GM18507 (cell line): Measurements from ENCODE around the gene LRRC45.

Experiments used
- DNase-seq: peaks from one replicate; pipeline ENCODE4 v3.0.0; 2011; ENCODE audit warnings: low read depth; ENCODE audit not compliant: insufficient read length; ENCODE audit errors: extremely low spot score
- FAIRE-seq: peaks from 2 replicates; lab custom pipeline; 2011; peaks lifted over from hg19 to GRCh38; lab: Jason Lieb, UNC

LRRC45 gene

DNA sequence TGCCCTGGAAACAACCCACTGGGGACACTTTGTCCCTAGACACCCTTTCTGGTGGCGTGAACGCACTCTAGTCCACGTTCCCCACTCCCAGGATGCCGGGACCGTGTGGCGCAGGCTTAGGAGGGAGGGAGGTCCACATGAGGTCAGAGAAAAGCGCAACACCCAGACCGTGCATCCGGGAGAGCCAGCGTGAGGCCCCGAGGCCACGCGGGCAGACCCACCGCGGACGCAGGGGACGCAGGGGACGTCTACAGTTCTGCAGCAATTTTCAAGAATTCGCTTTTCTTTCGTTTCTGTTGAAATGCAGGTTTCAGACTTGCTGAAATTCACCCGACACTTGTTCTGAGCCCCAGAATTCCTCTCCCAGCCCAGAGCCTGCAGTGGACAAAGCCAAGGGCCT, 23.8 kb downstream of the LRRC45 start:
- FAIRE-seq = no peak
- DNase-seq = no peak

DNA sequence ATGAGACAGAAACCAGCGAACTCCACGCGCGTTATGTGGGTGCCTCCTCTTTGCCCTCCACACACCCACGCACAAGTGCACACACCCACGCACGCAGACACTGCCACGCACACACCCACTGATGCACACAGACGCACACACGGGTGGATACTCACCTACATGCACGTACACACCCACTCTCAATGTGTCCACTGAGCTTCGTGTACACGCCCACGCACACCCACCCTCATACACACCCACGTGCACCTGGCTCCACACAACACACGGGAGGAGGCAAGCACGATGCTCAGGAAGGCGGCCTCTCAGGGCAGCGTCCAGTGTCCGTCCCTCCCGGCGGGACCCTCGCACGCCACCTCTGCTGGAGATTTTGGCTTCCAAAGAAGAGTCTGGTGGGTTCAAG, 24.3 kb downstream of the LRRC45 start:
- no peak for DNase-seq
- FAIRE-seq = no peak

DNA sequence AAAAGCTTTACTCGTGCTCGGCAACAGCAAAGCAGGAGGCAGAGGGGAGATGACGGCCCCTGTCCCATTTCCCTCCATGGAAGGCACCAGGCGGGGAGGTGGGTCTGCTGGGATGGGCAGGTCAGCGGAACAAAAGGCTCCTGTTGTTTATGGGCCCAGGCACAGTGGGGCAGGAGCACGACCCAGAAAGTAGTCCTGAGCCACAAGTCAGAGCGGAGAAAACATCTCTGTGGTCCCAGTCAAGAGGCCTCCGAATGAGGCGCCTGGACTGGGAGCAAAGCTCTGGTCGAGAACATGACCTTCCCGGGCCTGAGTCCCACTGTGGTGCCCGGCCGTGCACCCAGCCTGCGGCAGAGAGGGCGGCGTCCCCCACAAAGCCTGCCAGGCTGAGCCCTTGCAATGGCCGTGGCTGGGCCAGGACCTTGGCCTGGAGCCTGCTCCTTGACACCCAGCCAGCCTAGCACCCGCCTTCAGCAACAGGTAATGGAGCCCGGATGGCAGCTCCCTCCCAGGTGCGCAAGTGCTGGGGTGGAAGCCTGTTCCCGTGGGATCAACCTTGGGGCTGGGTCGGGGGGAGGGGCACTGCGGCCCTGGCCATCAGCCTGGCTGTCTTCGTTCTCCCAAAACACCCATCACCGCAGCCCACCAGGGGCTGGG, 24.9 kb downstream of the LRRC45 start:
- no peak for FAIRE-seq
- DNase-seq = no peak

DNA sequence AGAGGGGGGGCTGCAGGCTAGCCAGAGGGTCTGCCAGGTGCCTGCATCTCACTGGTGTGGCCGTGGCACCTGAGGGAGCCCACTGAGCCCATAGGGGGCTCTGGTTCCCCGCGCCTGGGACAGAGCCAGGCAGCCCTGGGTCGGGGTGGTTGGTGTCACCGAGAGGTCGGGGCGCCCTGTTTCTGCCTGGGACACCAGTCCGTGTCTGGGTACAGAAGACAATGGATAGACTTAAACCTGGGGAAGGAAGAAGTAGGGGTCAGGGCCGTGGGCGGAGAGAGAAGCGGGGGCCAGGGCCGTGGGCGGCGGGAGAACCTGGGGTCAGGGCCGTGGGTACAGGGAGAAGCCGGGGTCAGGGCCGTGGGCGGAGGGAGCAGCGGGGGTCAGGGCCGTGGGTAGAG, 25.5 kb downstream of the LRRC45 start:
- no peak for FAIRE-seq
- no peak for DNase-seq

DNA sequence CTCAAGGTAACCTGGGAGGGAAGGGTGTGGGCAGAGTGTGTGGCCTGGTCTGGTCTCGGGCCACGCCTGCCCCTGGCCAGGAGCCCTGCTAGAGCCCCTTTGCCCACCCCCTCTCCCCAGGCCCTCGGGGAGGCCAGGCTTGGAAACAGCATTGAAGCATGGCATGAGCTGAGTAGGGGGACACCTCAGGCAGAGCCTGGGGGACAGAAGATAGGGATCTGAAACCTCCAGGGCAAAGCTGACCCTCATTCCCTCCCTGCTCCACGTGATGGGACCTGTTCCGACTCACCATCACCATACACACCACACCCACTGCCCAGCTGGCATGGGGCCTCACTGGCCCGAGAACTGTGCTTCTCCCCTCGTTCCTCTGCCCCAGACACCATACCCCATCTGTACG, 26.0 kb downstream of the LRRC45 start:
- DNase-seq (no peak), FAIRE-seq (no peak)

DNA sequence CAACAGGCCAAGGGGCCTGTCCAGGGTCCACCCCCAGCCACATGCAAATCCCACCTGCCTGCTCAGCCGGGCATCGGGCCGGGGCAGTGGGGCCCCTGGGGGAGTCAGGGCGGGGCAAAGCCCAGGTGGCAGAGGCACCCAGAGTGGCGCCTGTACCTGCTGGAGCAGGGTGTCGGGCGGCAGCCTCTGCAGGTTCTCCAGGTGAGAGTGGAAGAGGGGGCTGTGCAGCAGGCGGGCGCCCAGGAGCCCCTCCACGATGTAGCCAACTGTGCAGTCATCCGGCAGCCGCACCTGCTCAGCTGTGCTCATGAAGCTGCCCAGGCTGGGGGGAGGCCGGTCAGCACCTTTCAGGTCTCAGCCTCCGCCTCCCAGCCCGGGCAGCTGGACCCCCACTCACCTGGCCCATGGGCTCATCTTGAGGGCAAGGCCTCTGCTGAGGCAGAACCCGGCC, 26.4 kb downstream of the LRRC45 start:
- no peak for FAIRE-seq
- DNase-seq = no peak

DNA sequence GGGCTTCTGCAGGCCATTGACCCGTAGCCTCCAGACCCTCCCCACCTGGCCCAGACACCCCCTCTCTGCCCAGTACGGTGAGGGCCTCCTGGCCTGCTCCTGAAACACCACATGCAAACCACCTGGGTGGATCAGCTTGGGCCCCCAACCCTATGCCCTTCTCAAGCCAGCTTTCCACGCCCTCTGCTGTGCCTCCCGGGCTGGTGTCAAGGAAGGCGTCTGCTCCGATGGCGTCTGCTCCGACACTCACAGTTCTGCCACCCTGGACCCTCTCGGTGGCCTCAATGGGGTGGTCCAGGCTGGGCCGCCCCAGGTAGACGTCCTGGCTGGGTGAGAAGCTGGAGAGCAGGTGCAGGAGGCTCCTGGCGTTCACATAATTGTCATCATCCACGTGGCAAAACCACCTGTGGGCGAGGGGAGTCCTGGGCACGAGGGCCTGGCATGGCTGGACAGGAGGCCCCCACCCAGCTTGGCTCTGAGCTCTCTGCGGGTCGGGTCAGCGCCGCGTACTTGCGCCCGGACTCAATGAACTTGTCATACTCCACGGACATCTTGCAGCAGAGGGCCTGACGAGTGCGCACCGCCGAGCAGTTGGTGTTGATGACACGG, 27.2 kb downstream of the LRRC45 start:
- DNase-seq (no peak), FAIRE-seq (no peak)

DNA sequence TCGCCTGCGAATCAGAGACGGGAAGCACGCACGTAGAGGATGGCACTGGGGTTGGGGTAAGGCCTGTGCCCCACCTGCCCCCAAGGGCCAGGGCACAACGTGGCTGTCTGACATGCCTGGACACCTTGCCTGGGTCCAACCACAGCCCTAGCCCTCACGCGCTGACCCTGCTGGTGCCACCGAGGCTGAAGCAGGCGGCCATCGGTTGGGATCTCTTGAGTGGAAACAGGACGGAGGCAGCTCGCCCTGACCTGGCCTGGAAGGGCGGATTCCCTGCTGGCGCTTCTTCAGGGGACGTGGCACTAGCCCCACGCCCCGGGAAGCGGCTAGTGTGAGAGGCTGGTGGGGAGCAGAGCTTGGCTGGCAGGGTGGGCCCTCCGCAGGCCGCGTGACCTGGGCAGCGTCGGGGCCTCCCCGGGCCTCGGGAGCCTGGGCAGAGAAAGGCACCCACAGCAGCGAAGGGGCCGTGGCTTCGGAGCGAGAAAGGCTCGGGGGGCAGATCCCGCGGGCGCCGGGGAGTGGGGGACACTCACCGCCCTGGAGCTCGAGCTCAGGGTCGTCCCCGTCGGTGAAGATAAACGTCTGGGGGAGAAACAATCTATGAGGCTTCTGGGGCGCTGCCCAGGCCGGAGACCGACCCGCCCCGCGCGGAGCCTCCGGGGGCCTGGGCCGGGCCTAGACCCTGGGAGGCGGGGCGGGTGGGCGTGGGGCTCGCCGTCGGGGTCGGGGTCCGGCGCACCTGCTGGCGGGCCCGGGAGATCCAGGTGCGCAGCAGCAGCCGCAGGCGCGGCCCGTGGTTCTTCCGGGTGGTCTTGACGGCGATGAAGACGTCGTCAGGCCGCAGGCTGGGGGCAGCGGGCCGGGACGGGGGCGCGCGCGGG, 27.9 kb downstream of the LRRC45 start:
- no peak for DNase-seq
- no peak for FAIRE-seq

DNA sequence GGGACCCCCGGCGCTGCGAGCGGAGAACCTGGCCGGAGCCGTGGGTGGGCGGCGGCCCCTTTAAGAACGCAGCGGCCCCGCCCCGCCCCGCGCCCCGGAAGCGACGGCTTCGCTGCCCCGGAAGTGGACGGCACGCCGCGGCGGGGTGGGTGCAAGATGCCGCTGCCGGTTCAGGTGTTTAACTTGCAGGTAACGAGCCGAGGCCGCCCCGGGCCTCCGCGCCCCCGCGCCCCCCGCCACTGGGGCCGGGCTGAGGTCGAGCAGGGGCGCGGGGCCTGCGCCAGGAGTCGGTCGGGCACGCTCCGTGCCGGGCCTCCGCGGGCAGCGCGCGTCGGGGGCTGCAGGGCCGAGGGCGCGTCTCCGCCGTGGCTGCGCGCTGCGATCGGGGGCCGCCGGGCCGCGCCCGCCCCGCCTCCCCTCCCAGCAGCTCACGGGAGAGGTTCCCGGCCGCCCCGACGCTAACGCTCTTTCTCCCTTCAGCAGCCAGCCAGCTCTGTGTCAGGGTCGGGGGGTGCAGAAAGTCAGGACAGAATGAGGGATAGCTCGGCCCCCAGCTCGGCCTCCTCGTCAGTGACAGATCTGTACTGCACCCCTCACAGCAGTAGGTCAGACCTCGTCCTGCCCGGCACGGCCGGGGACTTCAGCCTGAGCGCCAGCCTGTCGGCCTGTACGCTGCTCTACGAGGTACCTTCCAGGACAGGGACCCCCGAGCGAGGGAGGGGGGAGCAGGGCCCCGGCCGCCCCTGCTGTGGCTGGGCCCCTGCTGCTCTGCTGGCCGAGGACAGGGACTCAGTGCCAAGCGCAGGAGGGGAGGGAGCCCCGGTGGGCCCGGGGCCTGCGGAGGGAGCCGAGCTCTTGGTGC, 28.9 kb downstream of the LRRC45 start, which contains the start of the genes GPS1 and RFNG:
GPS1 (plus strand) TSS at position 123 of the 862 bp plus-strand sequence; CDS start at position 157, 34 bp downstream.
RFNG (minus strand) TSS at position 36 of the 862 bp plus-strand sequence. CDS start 45 bp downstream, outside the sequence.
- DNase-seq (peak; percentile 87), FAIRE-seq (peak; percentile 59)

DNA sequence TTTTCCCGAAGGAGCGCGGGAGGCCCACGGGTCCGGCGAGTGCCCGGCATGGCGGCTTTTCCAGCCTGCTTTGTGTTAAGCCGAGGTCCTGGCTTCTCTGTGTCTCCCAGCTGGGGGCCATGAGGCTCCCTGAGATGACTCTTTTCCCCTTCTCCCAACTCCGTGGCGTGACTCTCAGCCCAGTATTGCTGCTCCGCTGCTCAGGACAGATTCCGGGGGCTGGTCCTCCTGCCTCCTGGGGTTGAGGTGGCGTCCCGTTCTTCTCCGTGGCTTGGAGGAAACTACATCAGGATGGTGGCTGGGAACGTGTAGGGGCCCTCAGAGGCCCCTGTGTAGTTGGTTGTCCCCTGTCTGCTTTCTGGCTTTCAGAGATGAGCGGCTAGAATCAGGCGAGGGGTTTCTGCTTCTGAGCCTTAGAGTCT, 29.5 kb downstream of the LRRC45 start:
- no peak for FAIRE-seq
- DNase-seq = no peak

DNA sequence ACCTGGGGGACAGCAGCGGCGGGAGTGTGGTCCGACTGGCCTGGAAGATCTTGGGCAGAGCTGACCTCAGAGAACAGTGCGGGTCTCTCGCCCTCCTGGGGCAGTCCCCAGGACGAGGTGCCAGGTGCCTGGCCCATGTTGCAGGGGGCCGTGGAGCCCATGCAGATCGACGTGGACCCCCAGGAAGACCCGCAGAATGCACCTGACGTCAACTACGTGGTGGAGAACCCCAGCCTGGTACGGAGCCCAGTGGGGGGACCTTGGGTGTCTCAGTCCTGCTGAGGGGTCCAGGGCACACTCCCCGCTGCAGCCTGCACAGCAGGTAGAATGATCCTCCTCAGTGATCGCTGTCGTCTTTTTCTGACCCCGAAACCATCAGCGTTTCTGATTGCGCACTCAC, 30.0 kb downstream of the LRRC45 start:
- DNase-seq (no peak), FAIRE-seq (no peak)

DNA sequence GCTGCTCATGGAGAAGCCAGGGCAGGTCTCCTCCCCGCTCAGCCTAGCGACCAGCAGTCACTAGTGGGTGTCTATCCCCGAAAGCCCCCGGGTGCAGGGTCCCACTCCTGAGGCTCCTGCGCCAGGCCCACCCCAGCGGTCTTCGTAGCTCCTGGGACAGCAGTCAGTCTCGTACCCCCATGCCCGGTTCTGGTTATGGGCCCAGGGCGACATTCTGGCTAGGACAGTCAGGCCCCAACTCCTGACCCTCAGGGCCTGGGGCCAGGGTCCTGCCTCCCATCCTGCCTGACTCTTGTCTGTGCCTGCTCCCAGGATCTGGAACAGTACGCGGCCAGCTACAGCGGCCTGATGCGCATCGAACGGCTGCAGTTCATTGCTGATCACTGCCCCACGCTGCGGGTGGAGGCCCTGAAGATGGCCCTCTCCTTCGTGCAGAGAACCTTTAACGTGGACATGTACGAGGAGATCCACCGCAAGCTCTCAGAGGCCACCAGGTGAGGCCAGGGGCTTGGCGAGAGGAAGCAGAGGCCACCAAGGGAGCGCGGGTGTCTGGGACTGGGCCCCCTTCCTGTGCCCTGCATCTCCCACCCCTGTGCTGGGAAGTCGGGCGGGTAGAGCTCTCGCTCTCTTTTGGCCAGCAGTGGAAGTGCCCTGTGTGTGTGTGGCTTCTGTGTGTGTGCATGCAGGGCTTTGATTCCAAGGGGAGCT, 30.6 kb downstream of the LRRC45 start:
- FAIRE-seq (no peak), DNase-seq (no peak)

DNA sequence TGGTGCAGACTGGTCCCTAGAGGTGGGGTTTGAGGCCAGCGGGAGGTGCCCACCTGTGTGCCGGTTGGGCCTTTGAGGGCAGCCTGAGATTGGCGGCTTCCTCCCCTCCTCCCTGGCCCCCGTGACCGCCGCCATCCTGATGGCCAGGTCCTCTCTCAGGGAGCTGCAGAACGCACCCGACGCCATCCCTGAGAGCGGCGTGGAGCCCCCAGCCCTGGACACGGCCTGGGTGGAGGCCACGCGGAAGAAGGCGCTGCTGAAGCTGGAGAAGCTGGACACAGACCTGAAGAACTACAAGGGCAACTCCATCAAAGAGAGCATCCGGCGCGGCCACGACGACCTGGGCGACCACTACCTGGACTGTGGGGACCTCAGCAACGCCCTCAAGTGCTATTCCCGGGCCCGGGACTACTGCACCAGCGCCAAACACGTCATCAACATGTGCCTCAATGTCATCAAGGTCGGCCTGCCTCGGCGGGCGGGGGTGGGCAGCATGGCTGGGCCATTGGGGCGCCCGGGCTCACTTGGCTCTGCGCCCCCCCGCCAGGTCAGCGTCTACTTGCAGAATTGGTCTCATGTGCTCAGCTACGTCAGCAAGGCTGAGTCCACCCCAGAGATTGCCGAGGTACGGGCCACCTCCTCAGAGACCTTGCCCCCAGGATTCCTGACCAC, 31.4 kb downstream of the LRRC45 start:
- DNase-seq (no peak), FAIRE-seq (no peak)

DNA sequence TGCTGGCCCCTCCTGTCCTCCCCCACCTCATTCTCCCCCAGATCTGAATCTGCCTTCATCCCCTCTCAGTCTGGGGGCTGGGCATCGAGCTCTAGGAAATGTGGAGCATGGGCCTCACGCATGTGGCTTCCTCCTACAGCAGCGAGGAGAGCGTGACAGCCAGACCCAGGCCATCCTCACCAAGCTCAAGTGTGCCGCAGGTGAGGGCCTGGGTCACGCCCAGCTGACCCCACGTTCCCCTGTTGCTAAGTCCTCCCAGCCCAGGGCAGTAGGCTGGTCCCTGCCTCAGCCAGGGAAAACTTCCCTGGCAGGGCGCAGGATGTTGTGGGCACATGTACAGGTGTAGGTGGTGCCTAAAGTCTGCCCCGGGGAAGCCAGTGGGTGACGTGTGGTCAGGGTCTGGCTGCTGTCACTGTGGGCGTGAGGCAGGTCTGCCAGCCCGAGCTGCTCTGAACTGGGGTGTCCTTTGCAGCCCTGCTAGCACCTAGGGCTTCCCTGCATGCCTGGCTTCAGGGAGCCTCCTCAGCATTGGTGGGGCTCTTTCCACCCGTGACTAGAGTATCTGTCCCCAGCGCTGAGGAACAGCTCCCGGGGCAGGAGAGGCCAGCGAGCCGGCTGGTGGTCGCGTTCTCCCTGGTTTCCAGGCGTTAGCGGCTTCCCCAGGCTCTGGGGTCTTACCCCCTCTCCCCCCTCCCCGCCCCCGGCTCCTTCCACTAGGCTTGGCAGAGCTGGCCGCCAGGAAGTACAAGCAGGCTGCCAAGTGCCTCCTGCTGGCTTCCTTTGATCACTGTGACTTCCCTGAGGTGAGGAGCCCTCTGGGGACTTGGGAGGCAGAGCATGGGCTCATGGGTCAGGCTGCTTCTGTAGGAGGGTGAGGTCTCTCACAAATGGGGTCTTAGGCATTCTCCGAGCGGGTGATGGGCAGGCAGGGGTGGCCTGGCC, 32.2 kb downstream of the LRRC45 start:
- DNase-seq (no peak), FAIRE-seq (no peak)

DNA sequence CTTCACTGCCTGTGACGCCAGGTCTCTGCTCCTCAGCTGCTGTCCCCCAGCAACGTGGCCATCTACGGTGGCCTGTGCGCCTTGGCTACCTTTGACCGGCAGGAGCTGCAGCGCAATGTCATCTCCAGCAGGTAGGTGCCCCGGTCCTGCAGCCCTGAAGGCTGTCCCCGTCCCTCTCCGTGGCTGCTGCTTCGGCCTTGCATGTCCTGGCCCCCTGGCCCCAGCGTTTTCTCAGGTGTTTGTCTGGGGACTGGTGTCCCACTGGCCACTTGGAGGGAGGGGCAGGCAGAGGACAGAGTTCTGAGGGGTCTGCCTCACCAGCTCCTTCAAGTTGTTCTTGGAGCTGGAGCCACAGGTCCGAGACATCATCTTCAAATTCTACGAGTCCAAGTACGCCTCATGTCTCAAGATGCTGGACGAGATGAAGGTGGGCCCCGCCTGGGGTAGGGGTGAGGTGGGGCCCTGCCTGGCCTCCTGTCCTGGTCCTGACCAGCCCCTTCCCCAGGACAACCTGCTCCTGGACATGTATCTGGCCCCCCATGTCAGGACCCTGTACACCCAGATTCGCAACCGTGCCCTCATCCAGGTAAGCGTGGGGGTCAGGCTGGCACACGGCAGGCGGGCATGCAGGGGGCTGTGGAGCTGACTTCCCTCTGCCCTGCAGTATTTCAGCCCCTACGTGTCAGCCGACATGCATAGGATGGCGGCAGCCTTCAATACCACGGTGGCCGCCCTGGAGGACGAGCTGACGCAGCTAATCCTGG, 33.0 kb downstream of the LRRC45 start:
- DNase-seq = no peak
- FAIRE-seq = no peak

DNA sequence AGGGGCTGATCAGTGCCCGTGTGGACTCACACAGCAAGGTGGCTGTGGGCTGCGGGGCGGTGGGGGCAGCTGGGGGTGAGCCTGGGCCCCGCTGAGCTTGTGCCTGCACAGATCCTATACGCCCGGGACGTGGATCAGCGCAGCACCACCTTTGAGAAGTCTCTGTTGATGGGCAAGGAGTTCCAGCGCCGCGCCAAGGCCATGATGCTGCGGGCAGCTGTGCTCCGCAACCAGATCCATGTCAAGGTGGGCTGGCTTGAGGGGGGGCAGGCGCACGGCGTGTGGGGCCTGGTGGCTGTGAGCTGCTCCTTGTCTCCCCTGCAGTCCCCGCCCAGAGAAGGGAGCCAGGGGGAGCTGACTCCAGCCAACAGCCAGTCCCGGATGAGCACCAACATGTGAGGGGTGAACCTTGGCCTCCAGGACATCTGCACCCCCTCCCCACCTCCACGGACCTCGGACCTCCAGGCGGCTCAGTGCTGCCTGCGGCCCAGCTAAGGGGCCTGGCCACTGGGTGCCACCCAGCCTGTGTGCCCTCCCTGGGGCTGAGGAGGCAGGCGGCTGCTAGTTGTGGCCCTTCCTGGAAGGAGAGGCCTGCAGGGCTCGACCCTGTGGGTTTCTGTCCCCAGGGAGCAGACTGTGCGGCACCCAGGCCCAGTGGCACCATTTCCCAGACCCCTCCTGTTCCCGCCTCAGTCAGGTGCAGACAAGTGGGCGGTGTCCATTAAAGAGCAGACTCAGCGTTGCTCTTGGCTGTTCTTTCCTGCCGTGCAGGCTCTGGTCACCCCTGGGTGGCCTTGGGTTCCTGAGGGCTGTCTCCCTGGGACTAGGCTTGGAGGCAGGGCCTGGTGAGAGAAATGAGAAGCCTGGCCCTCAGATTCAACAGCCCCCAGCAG, 33.9 kb downstream of the LRRC45 start:
- no peak for DNase-seq
- no peak for FAIRE-seq
